Stimulated activated CD8-positive, alpha-beta memory T cell treated with anti-CD3 and anti-CD28 coated beads, Interleukin-12 subunit alpha, Interleukin-12 subunit beta, amount 100 ng/mL, for 24 hours (primary cell): Measurements from ENCODE around the gene HID1.

Experiments used
- DNase-seq: peaks from one replicate; pipeline ENCODE4 v3.0.0-alpha.2; 2020; ENCODE audit errors: extremely low read depth

HID1 gene

GRCh38 chr17:74949455-74950115 is 23.0 kb downstream of the HID1 start:
- no peak for DNase-seq

- no peak for DNase-seq
Measured at GRCh38 chr17:74947041-74947754, 25.4 kb downstream of the HID1 start.

GRCh38 chr17:74946641-74947040 is 25.9 kb downstream of the HID1 start:
- no peak for DNase-seq

DNA sequence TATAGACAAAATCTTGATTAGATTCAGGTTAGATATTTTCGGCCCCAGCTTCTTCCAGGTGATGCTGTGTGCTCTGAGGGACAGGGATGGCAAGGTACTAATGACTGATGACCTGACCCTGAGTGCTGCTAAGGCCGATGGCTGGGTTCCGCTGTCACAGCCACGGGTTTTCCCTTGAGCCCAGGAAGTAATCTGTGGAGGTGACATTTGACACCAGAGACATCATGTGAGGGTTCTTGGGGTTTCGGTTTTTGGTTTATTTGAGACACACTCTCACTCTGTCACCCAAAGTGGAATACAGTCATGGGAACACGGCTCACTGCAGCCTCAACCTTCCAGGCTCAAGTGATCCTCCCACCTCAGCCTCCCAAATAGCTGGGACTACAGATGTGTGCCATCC is 27.0 kb downstream of the HID1 start:
- no peak for DNase-seq

GRCh38 chr17:74943808-74944522 is 28.6 kb downstream of the HID1 start:
- no peak for DNase-seq

DNA sequence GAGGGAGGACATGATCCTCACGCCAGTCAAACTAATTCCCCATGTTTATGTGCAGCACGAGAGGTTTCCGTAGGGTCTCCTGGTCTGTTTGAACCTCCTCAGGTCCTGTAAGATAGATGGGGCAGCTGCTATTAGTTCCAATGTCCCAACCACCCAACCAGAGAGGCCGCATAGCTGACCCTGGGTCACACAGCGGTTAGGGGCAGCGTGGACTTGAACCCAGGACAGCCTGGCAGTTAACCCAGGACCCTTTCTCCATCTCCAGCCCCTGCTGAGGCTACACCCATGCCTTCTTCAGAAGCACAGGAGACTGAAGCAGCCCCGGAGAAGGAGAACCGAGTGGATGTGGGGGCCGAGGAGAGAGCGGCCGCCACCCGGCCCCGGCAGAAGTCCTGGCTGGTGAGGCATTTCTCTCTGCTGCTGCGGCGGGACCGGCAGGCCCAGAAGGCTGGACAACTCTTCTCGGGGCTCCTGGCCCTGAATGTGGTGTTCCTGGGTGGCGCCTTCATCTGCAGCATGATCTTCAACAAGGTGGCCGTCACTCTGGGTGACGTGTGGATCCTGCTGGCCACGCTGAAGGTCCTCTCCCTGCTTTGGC is 31.3 kb downstream of the HID1 start:
- DNase-seq, result no peak

- no peak for DNase-seq
Measured at GRCh38 chr17:74939534-74939933, 33.0 kb downstream of the HID1 start.

- no peak for DNase-seq
Measured at GRCh38 chr17:74938194-74938950, 34.2 kb downstream of the HID1 start.

DNA sequence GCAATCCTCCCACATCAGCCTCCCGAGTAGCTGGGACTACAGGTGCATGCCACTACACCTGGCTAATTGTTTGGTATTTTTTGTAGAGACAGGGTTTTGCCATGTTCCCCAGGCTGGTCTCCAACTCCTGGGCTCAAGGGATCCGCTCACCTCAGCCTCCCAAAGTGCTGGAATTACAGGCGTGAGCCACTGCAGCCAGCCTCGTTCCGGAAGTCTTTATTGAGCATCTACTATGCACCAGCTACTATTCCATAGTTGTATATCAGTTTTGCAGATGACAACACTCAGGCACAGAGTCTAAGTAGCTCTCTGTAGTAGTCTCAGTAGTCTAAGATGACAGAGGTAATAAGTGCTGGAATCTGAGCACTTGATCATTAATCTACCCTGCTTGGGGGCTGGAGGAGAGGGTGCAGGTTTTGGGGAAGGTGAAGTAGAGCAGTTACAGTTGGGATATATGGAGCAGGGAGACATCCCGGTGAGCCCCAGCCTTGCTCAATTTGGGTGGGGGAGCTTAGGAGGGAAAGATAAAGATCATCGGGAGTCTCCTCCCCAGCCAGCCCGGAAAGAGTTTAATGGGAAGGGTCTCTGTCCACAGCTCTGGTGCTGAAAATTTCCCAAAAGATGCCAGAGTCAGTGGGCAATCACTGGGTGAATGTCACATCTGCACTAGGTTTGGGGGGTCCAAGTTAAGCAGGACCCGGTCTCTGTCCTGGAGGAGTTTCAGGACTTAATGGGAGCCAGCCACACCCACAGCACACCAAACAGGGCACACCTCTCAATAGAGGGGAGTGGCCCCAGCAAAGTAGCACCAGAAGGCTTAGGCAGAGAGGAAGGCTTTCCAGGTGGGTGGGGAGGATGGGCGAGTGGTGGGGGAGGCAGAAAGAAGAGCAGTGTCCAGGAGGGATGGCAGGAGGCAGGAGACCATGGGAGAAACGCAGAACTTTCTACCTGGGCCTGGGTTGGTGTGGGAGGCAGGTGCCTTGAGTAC is 35.2 kb downstream of the HID1 start:
- DNase-seq, result no peak

DNA sequence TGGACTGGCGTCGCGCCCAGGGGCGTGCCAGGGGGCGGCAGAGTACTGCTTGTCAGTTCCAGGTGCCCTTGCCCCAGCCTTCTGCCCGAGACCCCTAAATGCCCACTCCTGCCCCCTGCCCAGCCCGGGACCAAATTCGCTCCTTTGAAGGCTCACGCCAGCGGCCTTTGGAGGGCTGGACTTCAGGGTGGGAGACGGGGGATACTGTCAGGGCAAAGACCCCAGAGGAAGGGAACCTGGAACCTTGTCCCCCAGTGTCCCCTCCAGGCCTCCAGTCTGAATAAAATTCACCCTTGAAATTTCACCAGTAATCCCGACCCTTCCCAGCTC is 36.1 kb downstream of the HID1 start:
- DNase-seq, result no peak

GRCh38 chr17:74935585-74936469 is 36.7 kb downstream of the HID1 start, which contains the start of gene OTOP3:
Gene OTOP3 (plus strand): TSS chr17:74935898. CDS start chr17:74935922, 24 bp downstream.
- no peak for DNase-seq

DNA sequence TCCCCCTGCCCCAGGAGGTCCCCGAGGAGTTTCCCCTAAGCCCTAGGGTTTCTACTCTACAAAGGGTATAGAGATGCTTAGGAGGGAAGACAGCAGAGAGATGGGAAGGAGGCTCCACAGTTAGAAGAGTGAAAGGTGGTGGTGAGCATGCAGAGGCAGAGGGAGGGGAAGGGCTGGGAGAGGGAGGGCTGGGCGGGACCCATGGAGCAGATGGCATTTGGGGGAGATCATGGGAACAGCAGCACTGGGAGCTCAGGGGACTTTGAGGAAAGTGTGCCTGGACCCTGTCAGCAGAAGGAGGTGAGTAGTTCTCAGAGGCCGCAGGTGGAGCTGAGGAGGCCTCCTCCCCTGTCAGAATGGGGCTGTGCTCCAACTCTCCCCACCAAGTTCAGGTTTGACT is 37.5 kb downstream of the HID1 start:
- no peak for DNase-seq

DNA sequence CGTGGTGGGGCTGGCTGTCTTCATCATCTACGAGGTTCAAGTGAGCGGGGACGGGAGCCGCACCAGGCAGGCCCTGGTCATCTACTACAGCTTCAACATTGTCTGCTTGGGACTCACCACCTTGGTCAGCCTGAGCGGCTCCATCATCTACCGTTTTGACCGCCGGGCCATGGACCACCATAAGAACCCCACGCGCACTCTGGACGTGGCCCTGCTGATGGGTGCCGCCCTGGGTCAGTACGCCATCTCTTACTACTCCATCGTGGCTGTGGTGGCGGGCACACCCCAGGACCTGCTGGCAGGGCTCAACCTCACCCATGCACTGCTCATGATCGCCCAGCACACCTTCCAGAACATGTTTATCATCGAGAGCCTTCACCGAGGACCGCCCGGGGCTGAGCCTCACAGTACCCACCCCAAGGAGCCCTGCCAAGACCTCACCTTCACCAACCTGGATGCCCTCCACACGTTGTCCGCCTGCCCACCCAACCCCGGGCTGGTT is 42.0 kb downstream of the HID1 start:
- no peak for DNase-seq

DNA sequence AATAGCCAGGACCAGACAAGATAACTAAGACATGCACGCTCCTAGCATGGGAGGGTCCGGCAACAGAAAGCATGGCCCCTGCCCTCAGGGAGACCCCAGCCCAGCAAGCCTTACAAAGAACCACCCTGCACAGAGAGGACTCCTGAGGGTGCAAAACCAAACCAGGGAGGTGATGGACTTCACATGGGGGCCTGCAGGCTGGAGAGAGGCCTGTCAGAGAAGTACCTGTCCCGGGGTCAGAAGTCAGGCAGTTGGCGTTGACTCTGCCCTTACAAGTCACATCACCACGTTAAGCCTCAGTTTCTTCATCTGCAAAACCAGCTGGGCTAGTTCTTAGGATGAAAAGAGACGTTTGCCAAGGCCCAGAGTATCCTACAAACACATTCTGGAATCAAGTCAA is 43.8 kb downstream of the HID1 start:
- DNase-seq, result no peak

DNA sequence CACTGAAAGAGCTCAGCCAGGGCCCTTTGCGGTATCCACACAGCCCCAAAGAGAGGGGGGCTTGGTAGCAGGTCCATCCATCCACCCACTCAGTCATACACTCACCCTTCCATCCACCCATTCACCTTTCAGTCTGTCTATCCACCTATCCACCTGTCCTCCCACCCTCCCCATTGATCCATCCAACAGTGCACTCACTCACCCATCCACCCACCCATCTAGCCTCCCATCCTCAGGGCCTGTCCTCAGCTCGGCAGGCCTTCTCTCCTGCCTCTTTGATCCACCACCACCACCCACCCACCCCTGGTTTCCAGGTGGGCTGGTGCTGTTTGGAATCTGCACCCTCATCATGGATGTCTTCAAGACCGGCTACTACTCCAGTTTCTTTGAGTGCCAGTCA is 47.3 kb downstream of the HID1 start:
- no peak for DNase-seq

DNA sequence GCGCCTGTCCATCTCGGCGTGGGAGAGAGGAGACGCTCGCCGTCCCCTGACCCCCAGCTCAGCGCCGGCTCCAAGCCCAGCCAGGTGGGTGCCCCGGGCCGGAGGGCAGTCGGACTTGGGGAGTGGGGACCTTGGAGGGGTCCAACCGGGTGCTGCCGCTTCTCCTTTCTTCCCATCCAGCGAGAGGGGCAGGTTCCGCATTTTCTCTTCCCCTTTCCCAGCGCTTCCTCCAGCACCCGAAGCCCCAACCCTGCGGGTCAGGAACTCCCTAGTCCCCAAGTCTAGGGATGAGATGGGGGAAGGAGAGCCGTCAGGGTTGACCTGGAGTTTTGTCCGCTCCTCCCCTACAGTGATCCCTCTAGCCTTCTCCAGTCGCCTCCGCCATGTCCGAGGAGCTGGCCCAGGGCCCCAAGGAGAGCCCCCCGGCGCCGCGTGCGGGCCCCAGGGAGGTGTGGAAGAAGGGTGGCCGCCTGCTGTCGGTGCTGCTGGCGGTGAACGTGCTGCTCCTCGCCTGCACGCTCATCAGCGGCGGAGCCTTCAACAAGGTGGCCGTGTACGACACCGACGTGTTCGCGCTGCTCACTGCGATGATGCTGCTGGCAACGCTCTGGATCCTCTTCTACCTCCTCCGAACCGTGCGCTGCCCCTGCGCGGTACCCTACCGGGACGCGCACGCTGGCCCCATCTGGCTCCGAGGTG is 48.2 kb downstream of the HID1 start, which contains the start of gene OTOP2:
TSS of gene OTOP2 (plus strand) at position 24 of the 699 bp plus-strand sequence. CDS start at position 384, 360 bp downstream.
- DNase-seq, result no peak

- peak; percentile 24 for DNase-seq
Measured at GRCh38 chr17:74923538-74924249, 48.9 kb downstream of the HID1 start.
